IPS-NIHi11 (cell line): ENCODE measurements around the gene OR56A3.

Experiments
- DNase-seq: peaks from one replicate; pipeline ENCODE4 v3.0.0; 2012; ENCODE audit warnings: mixed read lengths, low spot score

Gene OR56A3

GRCh38 chr11:5973530-5973929, 31.5 kb downstream of the OR56A3 start:
- no peak for DNase-seq

GRCh38 chr11:5983443-5983842, 41.4 kb downstream of the OR56A3 start:
- DNase-seq, result no peak

GRCh38 chr11:5986885-5987284, 44.8 kb downstream of the OR56A3 start, which contains the start of gene OR52L1:
Gene OR52L1 (minus strand): TSS chr11:5986985. CDS start chr11:5986930, 55 bp downstream.
- no peak for DNase-seq

GRCh38 chr11:5989203-5989602, 47.2 kb downstream of the OR56A3 start:
- no peak for DNase-seq

- no peak for DNase-seq
These were observed 50.1 kb downstream of the OR56A3 start for GRCh38 chr11:5992150-5992549.

- peak; percentile 64 for DNase-seq
These were observed 50.7 kb downstream of the OR56A3 start for GRCh38 chr11:5992604-5993251.

- DNase-seq, result no peak
These were observed 52.7 kb downstream of the OR56A3 start for GRCh38 chr11:5994791-5995190.
